ENCODE results near the gene CR1. TPM values are rescaled to one million over a fixed set of nuclear protein-coding genes. Genes with fewer than 3 reads are reported as not detected.

CR1 gene
- total RNA-seq, 2 experiments from 2014 or later: 0.14 to 0.18 TPM

DNA sequence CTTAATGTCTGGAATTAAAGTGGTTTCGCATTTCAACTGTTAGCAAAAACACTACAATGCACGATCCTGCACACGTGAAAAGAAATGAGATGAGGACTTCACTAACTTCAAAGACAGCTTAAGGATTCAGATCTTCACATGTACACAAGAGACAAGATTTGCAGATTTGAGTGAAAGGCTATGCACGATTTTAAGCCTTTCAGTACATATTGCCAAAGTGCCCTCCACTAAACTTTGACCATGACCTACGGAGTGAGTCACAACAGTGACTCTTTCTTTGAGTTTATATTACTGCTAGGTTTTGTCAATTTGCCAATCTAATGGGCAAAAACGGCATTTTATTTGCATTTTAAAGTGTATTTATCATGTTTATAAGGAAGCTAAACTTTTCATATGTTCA lies 107.8 kb downstream of the CR1 start:
- intact Hi-C loops (cut with micrococcal nuclease): no loop called here
- Mint-ChIP-seq H3K27me3 (no peaks in the 10 kb centered on the region), H3K36me3 (ENCODE audit: low read depth) (no peaks in the 10 kb centered on the region), H3K27ac (no peak overlapping the region), H3K4me1 (ENCODE audit: low read depth) (no peaks in the 10 kb centered on the region), H3K4me3 (no peak overlapping the region), H3K9me3 (no peaks in the 10 kb centered on the region)
- ChIA-PET CTCF (interaction anchor here (1.5 kb wide), 3 partner anchors 11 to 104 kb away, joined by 3 read pairs; no protein-coding TSS in a partner anchor), POLR2A (no interaction called here)
- no peak for ATAC-seq
- DNase-seq: no peak
- TF ChIP-seq, protein P1, sequence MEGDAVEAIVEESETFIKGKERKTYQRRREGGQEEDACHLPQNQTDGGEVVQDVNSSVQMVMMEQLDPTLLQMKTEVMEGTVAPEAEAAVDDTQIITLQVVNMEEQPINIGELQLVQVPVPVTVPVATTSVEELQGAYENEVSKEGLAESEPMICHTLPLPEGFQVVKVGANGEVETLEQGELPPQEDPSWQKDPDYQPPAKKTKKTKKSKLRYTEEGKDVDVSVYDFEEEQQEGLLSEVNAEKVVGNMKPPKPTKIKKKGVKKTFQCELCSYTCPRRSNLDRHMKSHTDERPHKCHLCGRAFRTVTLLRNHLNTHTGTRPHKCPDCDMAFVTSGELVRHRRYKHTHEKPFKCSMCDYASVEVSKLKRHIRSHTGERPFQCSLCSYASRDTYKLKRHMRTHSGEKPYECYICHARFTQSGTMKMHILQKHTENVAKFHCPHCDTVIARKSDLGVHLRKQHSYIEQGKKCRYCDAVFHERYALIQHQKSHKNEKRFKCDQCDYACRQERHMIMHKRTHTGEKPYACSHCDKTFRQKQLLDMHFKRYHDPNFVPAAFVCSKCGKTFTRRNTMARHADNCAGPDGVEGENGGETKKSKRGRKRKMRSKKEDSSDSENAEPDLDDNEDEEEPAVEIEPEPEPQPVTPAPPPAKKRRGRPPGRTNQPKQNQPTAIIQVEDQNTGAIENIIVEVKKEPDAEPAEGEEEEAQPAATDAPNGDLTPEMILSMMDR (IDR thresholded peaks at IDR 0.05): no peak

DNA sequence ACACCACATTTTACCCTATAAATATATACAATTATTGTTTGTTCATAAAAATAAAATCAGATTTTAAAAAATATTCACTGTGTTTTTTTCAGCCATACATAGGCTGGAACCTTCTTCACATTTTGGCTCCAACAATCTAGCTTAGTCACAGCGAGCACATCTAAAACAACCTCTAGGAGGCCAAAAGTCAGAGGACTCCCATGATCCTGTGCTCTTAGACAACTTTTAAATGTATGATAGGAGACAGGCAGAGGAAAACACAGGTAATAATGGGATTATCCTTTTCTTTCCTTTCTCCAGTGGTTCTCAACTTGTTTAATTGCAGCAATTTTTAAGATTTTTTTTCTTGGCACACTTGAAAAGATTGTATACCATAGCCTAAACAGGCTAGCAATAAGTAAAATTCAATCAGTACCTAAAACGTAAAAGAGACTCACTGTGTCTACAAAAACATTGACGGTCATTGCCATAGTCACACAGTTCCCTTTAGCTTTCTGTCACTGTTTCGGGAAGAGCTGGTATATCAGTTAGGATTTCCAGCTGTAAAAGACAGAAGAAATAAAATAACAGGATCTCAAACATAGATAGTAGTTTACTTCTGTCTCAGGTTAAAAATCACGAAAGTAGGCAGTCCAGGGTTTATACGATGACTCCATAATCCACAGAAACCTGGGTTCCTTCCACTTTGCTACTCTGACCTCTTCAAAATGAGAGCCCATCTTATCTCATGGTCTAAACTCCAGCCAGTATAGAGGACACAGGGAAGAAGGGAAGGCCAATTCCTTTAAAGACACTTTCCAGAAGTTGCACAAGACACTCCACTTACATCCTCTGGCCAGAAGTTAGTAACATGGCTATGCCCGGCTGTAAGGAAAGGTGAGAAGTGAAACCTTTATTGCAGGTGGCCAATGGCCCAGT lies 109.7 kb downstream of the CR1 start:
- Mint-ChIP-seq H3K9me3 (no peaks in the 10 kb centered on the region), H3K27ac (no peak overlapping the region), H3K27me3 (no peaks in the 10 kb centered on the region), H3K4me1 (ENCODE audit: low read depth) (no peaks in the 10 kb centered on the region), H3K36me3 (ENCODE audit: low read depth) (no peaks in the 10 kb centered on the region), H3K4me3 (no peak overlapping the region)
- DNase-seq (no peak), ATAC-seq (no peak)
- TF ChIP-seq, protein P1 (IDR thresholded peaks at IDR 0.05): no peak
- ChIA-PET CTCF (interaction anchor here (1.0 to 2.6 kb wide), 4 partner anchors 10 to 93 kb away, joined by 3 to 8 read pairs (median 3); no protein-coding TSS in a partner anchor), POLR2A (no interaction called here)
- intact Hi-C loops (cut with micrococcal nuclease): no loop called here

DNA sequence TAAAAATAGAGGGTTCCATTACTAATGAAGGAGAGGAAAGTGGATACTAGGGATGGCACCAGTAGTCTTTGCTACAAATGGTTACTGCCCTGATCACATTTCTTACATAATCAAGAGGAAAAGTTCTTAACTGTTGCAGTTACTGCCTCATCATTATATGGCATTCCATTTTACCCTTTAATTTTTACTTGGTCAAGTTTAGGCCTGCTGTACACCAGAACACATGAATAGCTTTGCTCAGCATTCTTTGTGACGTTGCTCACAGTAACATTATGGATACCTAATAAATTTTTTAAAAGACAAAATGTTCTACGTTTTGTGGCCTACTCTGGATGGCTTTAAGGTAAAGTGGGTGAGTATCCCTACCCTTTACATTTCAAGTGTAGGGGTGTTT lies 110.4 kb downstream of the CR1 start:
- ChIA-PET POLR2A (interaction anchor here (0.6 kb wide), 1 partner anchor 719 kb away, joined by 3 read pairs; no protein-coding TSS in a partner anchor), CTCF (interaction anchor here (2.6 kb wide), 1 partner anchor 92 kb away, joined by 8 read pairs; no protein-coding TSS in a partner anchor)
- H3K27ac Mint-ChIP-seq: no peak overlapping the region
- no peaks in the 10 kb centered on the region for H3K9me3 Mint-ChIP-seq
- TF ChIP-seq, protein P1 (IDR thresholded peaks at IDR 0.05): no peak
- ATAC-seq (no peak), DNase-seq (no peak)
- no peaks in the 10 kb centered on the region for H3K27me3 Mint-ChIP-seq
- no peaks in the 10 kb centered on the region for H3K4me1 Mint-ChIP-seq (ENCODE audit: low read depth)
- no peak overlapping the region for H3K4me3 Mint-ChIP-seq
- intact Hi-C loops (cut with micrococcal nuclease): no loop called here
- no peaks in the 10 kb centered on the region for H3K36me3 Mint-ChIP-seq (ENCODE audit: low read depth)

DNA sequence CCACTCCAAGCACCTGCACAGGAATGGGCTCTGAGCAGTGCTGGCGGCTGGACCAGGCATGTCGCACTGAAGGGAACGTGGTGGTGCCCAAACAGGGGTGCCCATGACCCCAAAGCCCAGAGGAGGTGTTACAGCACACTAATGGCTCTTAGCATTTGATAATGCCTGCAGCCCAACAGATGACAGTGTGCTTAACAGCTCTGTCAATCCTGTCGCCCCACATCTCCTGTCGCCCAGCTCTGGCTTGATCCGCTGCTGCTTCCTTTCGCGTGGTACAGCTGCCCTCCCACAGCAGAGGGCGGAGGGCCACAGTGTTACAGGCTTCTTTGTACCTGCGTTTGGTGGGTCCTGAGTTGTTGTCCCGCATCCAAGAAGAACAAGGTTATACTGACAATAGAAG lies 116.8 kb downstream of the CR1 start:
- ChIA-PET POLR2A (interaction anchor here (0.7 kb wide), 1 partner anchor 24 kb away, joined by 3 read pairs; no protein-coding TSS in a partner anchor), CTCF (no interaction called here)
- H3K4me3 Mint-ChIP-seq: no peak overlapping the region
- no peak overlapping the region for H3K27ac Mint-ChIP-seq
- H3K36me3 Mint-ChIP-seq (ENCODE audit: low read depth): no peaks in the 10 kb centered on the region
- H3K9me3 Mint-ChIP-seq: no peaks in the 10 kb centered on the region
- H3K4me1 Mint-ChIP-seq (ENCODE audit: low read depth): no peaks in the 10 kb centered on the region
- no peaks in the 10 kb centered on the region for H3K27me3 Mint-ChIP-seq
- no peak for DNase-seq
- TF ChIP-seq, protein P1 (IDR thresholded peaks at IDR 0.05): no peak
- no peak for ATAC-seq
- intact Hi-C loops (cut with micrococcal nuclease): no loop called here

All from activated CD8-positive, alpha-beta T cell treated with anti-CD3 and anti-CD28 coated beads for 36 hours (primary cell).